ENCODE measurements around the gene MIDN.

GRCh38 chr19:1217366-1217765 lies 31.0 kb upstream of the MIDN start:
- no peak for TF ChIP-seq SMC3 (conservative IDR thresholded peaks at IDR 0.05; ENCODE audit: poor library complexity)
- TF ChIP-seq CTCF (IDR thresholded peaks at IDR 0.05; ENCODE audit: poor library complexity, severe bottlenecking): no peak
- no peak for TF ChIP-seq REST (IDR thresholded peaks at IDR 0.05; ENCODE audit: borderline replicate concordance)
- no peak for TF ChIP-seq POLR2AphosphoS5 (IDR thresholded peaks at IDR 0.05)
- TF ChIP-seq EP300 (conservative IDR thresholded peaks at IDR 0.05; ENCODE audit: poor library complexity, severe bottlenecking): no peak
- TF ChIP-seq TAF1 (IDR thresholded peaks at IDR 0.05; ENCODE audit: low read depth): no peak
- no peak for TF ChIP-seq EZH2 (IDR thresholded peaks at IDR 0.05; ENCODE audit: borderline replicate concordance, insufficient read depth, low read length, poor library complexity, severe bottlenecking)
- TF ChIP-seq RAD21 (conservative IDR thresholded peaks at IDR 0.05): no peak
- TF ChIP-seq MXI1 (conservative IDR thresholded peaks at IDR 0.05; ENCODE audit: poor library complexity, severe bottlenecking): no peak
